HG03460 (cell line): ENCODE results near the gene CABP4.

Experiments
- ATAC-seq: cut with Tn5 transposase; IDR thresholded peaks from one replicate; pipeline ENCODE4 v1.9.1; 2021; ENCODE audit not compliant: unreplicated experiment

Gene CABP4

DNA sequence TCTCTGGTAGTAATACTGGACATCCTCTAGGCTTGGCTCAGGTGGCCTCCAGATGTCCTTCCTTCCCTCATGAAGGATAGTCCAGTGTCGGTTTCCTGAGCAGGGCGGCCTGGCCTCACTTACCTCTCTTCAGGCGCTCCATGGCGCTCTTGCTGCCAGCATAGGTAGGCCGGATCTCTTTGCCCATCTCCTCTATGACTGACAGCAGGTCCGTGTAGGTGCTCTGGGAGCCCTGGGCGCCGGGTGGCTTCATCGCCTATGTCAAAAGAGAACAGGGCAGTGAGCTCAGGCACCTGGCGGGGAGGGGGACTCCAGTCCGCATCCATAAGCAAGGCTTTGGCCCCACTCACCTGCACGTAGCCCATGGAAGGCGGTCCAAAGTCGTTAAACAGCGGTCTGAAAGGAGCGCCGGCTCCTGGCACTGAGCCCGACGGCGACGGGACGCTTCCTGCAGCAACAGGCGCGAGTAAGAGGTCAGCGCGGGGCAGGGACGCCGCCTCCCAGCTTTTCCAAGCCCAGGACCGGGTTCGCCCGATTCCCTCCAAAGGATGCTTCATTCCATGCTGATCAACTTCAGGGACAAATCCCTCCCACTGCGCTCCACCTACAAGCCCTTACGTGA is 52.2 kb downstream of the CABP4 start:
- ATAC-seq: no peak

DNA sequence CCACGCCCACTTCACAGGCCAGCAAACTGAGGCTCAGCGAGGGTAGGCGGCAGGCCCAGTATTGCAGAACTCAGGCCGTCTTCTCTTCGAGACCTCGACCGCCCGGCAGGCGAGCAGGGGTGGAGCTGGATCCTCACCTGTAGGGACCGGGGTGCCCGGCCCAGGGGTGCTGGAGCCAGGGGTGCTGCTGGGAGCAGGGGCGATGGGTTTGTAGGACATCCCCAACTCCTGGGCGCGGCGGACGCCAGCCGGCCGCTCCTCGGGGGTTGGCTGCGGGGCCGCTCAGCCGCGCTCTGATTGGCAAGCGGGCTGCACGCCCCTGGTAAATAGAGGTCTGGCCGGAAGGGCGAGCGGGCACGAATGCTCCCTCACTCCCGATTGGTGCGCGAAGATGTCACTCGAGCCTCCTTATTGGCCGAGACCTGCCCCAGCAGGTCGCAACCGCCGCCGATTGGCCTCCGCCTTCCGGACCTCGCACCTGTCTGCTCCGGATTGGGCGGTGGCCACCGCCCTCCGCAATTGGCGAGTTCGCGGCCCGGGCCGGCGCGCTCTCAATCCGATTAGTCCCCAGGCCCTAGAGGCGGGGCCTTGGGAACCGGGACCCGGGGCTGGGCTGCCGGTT is 52.8 kb downstream of the CABP4 start, which contains the start of gene CDK2AP2:
Gene CDK2AP2, minus strand, starts transcription at position 299 of the 622 bp plus-strand sequence. Its CDS starts 80 bp downstream, at position 219.
- ATAC-seq: peak; percentile 63

DNA sequence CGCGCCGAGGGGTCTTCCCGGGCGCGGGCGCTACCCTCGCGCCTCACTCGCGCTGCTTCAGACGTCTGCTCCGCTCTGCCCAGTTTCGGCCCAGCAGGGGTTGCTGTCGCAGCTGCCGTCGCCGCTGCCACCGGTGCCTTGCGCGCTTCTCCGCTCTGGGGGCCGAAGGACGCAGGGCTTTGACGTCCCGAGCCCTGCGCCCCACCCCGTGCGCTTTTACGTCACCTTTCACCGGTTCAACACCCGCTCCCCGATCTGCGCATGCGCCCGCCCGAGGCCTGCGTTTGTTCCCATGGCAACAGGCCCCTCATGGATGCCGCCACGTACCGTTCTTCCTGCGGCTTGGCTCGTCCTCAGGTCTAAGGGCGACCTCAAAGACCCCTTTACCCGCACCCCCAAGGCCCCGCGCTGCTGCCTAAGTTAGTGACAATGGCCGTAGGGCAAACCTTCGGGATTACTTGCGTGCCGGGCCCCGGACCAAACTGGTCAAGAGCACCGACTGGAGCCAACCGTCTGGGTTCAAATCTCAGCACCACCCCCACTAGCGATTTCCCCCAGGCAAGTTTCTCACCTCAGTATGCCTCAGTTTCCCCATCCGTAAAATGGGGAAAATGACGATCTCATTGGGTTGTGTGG is 53.5 kb downstream of the CABP4 start:
- peak; percentile 34 for ATAC-seq

DNA sequence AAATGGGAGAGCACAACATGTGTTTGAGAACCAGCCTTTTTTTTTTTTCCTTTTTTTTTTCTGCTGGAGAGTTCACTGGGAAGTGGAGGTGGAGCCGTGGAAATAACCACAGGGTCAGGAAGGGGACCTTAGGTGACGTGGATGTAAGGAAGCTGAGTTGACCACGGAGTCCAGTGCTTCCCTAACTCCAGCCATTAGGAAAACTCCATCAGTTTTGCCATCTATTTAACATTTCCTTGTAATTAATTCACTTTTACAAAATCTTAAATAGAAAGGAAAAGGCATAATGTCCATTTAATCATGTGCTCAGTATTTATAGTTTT is 54.8 kb downstream of the CABP4 start:
- no peak for ATAC-seq
